NCI-H146 treated with DMSO at 0.1 percent for 48 hours (cell line): Measurements from ENCODE around the gene PIGH.
"Not testable (repeated sequence)": the region's sequence is repeated elsewhere in the genome, so short reads cannot be mapped to it uniquely, and the experiment has no call there.

ENCODE experiments used
- DNase-seq: peaks from one replicate; lab custom pipeline; 2025; ENCODE audit not compliant: unreplicated experiment; lab: John Stamatoyannopoulos, UW

The PIGH gene

GRCh38 chr14:67553547-67553946 lies 46.5 kb downstream of the PIGH start:
- DNase-seq: no peak

- DNase-seq: no peak
These were observed 48.1 kb downstream of the PIGH start for GRCh38 chr14:67551940-67552339.

GRCh38 chr14:67551123-67551522 lies 48.9 kb downstream of the PIGH start:
- DNase-seq: no peak

GRCh38 chr14:67549734-67550133 lies 50.3 kb downstream of the PIGH start:
- DNase-seq: no peak

GRCh38 chr14:67547224-67547780 lies 52.8 kb downstream of the PIGH start:
- no peak for DNase-seq

GRCh38 chr14:67544590-67544989 lies 55.5 kb downstream of the PIGH start:
- DNase-seq: no peak

- DNase-seq: not testable (repeated sequence)
These were observed 57.4 kb downstream of the PIGH start for GRCh38 chr14:67542620-67543019.

- DNase-seq: no peak
These were observed 58.4 kb downstream of the PIGH start for GRCh38 chr14:67541448-67542387.
